HFF-Myc (cell line): Measurements from ENCODE around the gene ITIH2.

ENCODE experiments used
- DNase-seq: peaks from one replicate; pipeline ENCODE4 v3.0.0-alpha.2; 2011; ENCODE audit warnings: low read depth; ENCODE audit errors: extremely low read depth
- H3K4me3 ChIP-seq: replicated peaks from 2 replicates; pipeline ENCODE4 v1.5.1; 2011; ENCODE audit warnings: low read depth, mild to moderate bottlenecking, control low read depth, low read length
- CTCF ChIP-seq: IDR thresholded peaks from 2 replicates; pipeline ENCODE4 v1.5.1; 2012; ENCODE audit warnings: mild to moderate bottlenecking, low read depth, low read length, control low read depth; ENCODE audit errors: missing control alignments

Gene ITIH2

DNA sequence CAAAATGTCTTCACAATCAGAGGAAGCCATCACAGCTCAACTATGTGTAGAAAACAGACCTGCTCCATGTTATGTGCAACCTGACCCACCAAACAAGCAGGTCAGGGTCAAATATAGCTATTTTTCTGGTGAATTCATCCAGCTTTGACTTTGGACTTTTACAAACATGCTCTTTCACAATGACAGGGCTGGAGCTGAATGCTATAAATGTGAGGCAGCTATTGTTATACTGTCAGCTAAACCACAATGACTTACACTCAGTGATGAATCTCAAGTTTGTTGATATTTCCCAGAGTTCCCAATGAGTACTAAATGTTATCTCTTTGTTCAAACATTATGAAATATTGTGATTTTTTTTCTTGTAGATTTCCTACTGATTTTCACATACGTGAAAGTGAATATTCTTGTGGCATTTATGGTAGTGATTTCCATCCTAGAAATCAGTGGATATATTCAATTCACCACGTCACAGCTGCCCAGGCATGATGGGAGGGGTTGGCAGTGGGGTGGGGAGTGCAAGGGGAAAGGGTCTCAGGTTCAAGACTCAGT is 2.5 kb upstream of the ITIH2 start:
- TF ChIP-seq CTCF: no peak

DNA sequence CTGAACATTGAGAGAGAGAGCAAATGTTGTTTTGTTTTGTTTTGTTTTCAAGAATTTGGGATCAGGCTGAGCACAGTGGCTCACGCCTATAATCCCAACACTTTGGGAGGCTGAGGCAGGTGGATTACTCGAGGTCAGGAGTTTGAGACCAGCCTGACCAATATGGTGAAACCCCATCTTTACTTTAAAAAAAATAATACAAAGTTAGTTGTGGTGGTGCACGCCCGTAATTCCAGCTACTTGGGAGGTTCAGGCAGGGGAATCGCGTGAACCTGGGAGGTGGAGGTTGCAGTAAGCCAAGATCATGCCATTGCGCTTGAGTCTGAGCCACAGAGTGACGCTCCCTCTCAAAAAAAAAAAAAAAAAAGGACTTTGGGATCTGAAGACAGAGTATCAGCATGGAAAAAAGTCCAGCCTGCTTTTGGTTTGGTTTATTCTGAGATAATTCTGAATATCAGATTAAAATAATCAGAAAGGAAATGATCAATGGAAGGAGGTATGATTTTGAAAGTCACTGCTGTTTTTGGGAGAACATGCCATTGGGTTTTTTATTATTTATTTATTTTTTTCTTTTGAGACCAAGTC is 1.9 kb upstream of the ITIH2 start:
- TF ChIP-seq CTCF: no peak
- no peak for DNase-seq
- H3K4me3 ChIP-seq: no peak overlapping the region

More for the DNA sequence above, 2.5 kb upstream of the ITIH2 start:
- no peak overlapping the region for H3K4me3 ChIP-seq
- DNase-seq: no peak

DNA sequence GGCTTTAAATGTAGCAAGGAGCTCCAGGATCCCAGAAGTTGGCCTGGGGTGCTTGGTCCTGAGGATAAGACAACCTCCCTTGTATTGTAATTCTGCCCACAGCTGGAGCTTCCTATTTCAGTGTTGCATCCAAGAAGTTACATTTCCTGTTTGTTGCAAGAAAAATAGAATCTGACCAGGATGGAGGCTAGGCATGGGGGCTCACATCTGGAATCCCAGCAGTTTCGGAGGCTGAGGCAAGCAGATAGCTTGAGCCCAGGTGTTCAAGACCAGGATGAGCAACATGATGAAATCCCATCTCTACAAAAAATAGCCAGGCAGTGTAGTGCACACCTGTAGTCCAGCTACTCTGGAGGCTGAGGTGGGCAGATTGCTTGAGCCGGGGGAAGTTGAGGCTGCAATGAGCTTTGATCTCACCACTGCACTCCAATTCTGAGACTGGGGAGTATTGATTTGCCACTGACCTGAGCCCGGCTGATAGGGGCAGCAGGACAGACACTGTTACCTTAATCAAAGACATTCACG is 766 bp upstream of the ITIH2 start:
- H3K4me3 ChIP-seq: no peak overlapping the region
- TF ChIP-seq CTCF: no peak
- DNase-seq: no peak

GRCh38 chr10:7704071-7705016 is 1.2 kb downstream of the ITIH2 start:
- DNase-seq: no peak
- no peak for TF ChIP-seq CTCF
- H3K4me3 ChIP-seq: no peak overlapping the region

GRCh38 chr10:7705341-7705740 is 2.2 kb downstream of the ITIH2 start:
- TF ChIP-seq CTCF: no peak
- H3K4me3 ChIP-seq: no peak overlapping the region
- no peak for DNase-seq

GRCh38 chr10:7706534-7707073 is 3.5 kb downstream of the ITIH2 start:
- no peak for DNase-seq
- no peak for TF ChIP-seq CTCF
- no peak overlapping the region for H3K4me3 ChIP-seq
